ENCODE measurements around the gene PEA15.

Gene PEA15

GRCh38 chr1:160208557-160209320, 3.6 kb downstream of the PEA15 start:
- no peak overlapping the region for H3K4me3 ChIP-seq (replicated peaks; ENCODE audit: insufficient read depth, low read length)
- no peak overlapping the region for H3K27ac ChIP-seq (replicated peaks)
- DNase-seq (ENCODE audit: low read depth in 1 of 2, low spot score in 1 of 2): no peak
- no peaks in the 10 kb centered on the region for H3K27me3 ChIP-seq (ENCODE audit: insufficient read depth, poor library complexity, severe bottlenecking)
- TF ChIP-seq SPI1 (IDR thresholded peaks at IDR 0.05; ENCODE audit: borderline replicate concordance, low read depth) (no peak), GABPA (IDR thresholded peaks at IDR 0.05; ENCODE audit: low read depth) (no peak), CTCF (IDR thresholded peaks at IDR 0.05; ENCODE audit: insufficient read depth, low read length) (no peak), POLR2AphosphoS5 (IDR thresholded peaks at IDR 0.05; ENCODE audit: low read depth) (no peak), REST (IDR thresholded peaks at IDR 0.05; ENCODE audit: insufficient replicate concordance, low read depth) (no peak)

- H3K27ac ChIP-seq (replicated peaks): no peak overlapping the region
- TF ChIP-seq SPI1 (IDR thresholded peaks at IDR 0.05; ENCODE audit: borderline replicate concordance, low read depth) (no peak), CTCF (IDR thresholded peaks at IDR 0.05; ENCODE audit: insufficient read depth, low read length) (no peak), POLR2AphosphoS5 (IDR thresholded peaks at IDR 0.05; ENCODE audit: low read depth) (no peak), REST (IDR thresholded peaks at IDR 0.05; ENCODE audit: insufficient replicate concordance, low read depth) (no peak), GABPA (IDR thresholded peaks at IDR 0.05; ENCODE audit: low read depth) (no peak)
Observed at GRCh38 chr1:160209321-160210046, 4.3 kb downstream of the PEA15 start.

GRCh38 chr1:160210561-160210960, 5.4 kb downstream of the PEA15 start:
- Histone ChIP-seq H3K27ac (replicated peaks) (no peak overlapping the region), H3K4me3 (replicated peaks; ENCODE audit: insufficient read depth, low read length) (no peak overlapping the region), H3K27me3 (ENCODE audit: insufficient read depth, poor library complexity, severe bottlenecking) (no peaks in the 10 kb centered on the region)
- DNase-seq (ENCODE audit: low read depth in 1 of 2, low spot score in 1 of 2): no peak
- no peak for TF ChIP-seq CTCF (IDR thresholded peaks at IDR 0.05; ENCODE audit: insufficient read depth, low read length)
- no peak for TF ChIP-seq SPI1 (IDR thresholded peaks at IDR 0.05; ENCODE audit: borderline replicate concordance, low read depth)
- no peak for TF ChIP-seq REST (IDR thresholded peaks at IDR 0.05; ENCODE audit: insufficient replicate concordance, low read depth)
- TF ChIP-seq POLR2AphosphoS5 (IDR thresholded peaks at IDR 0.05; ENCODE audit: low read depth): no peak
- TF ChIP-seq GABPA (IDR thresholded peaks at IDR 0.05; ENCODE audit: low read depth): no peak

More at GRCh38 chr1:160209321-160210046, 4.3 kb downstream of the PEA15 start:
- no peaks in the 10 kb centered on the region for H3K27me3 ChIP-seq (ENCODE audit: insufficient read depth, poor library complexity, severe bottlenecking)
- DNase-seq (ENCODE audit: low read depth in 1 of 2, low spot score in 1 of 2): no peak
- no peak overlapping the region for H3K4me3 ChIP-seq (replicated peaks; ENCODE audit: insufficient read depth, low read length)
